ENCODE measurements around the gene NFKBIL1.

NFKBIL1 gene

DNA sequence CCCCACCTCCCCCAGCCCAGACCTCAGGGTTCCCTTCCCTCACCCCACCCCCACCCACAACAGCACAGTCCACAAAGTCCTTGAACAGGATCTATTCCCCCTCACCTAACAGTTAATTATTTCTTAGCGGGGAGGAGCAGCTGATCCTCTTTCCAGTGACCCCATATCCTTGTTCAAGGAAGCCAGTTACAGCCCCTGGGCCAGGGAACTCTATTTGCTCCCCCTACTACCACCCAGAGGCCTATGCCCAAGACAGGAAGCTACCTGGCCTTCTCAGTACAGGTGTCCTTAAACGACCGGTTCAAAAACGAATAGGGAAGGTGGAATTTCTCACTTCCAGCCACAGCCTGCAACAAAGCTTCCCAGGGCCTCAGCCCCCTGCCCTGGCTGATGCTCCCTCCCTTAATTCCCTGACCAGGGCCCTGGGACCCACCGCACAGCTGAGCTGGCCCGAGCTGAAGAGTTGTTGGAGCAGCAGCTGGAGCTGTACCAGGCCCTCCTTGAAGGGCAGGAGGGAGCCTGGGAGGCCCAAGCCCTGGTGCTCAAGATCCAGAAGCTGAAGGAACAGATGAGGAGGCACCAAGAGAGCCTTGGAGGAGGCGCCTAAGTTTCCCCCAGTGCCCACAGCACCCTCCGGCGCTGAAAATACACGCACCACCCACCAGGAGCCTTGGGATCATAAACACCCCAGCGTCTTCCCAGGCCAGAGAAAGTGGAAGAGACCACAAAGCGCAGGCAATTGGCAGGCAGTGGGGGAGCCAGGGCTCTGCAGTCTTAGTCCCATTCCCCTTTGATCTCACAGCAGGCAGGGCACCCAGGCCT lies 17.9 kb upstream of the NFKBIL1 start:
- H3K4me1 Mint-ChIP-seq (ENCODE audit: low read depth in 2 of 2) = peaks cover 14 to 26% of the 10 kb centered on the region in 2 donors
- ATAC-seq (replicated peaks) = peak; percentile 16
- DNase-seq = no peak
- H3K9me3 Mint-ChIP-seq = no peaks in the 10 kb centered on the region
- no peak overlapping the region for H3K4me3 Mint-ChIP-seq
- peaks cover 57% of the 10 kb centered on the region for H3K36me3 Mint-ChIP-seq (ENCODE audit: insufficient read depth)
- H3K27me3 Mint-ChIP-seq = no peaks in the 10 kb centered on the region
- H3K27ac Mint-ChIP-seq = peak overlapping the region; percentile 84 to 85

GRCh38 chr6:31530659-31531058 lies 16.7 kb upstream of the NFKBIL1 start:
- Mint-ChIP-seq H3K36me3 (ENCODE audit: insufficient read depth) (peaks cover 68% of the 10 kb centered on the region), H3K9me3 (no peaks in the 10 kb centered on the region), H3K4me3 (no peak overlapping the region), H3K4me1 (ENCODE audit: low read depth in 2 of 2) (peaks cover 14 to 33% of the 10 kb centered on the region in 2 donors), H3K27me3 (no peaks in the 10 kb centered on the region), H3K27ac (no peak overlapping the region)
- DNase-seq (no peak), ATAC-seq (replicated peaks) (no peak)

- DNase-seq = no peak
- H3K4me3 Mint-ChIP-seq = no peak overlapping the region
- no peak overlapping the region for H3K27ac Mint-ChIP-seq
- H3K9me3 Mint-ChIP-seq = no peaks in the 10 kb centered on the region
- no peak for ATAC-seq (replicated peaks)
- peaks cover 16 to 33% of the 10 kb centered on the region in 2 donors for H3K4me1 Mint-ChIP-seq (ENCODE audit: low read depth in 2 of 2)
- no peaks in the 10 kb centered on the region for H3K27me3 Mint-ChIP-seq
- H3K36me3 Mint-ChIP-seq (ENCODE audit: insufficient read depth) = peaks cover 73% of the 10 kb centered on the region
Measured at GRCh38 chr6:31531162-31531561, 16.2 kb upstream of the NFKBIL1 start.

DNA sequence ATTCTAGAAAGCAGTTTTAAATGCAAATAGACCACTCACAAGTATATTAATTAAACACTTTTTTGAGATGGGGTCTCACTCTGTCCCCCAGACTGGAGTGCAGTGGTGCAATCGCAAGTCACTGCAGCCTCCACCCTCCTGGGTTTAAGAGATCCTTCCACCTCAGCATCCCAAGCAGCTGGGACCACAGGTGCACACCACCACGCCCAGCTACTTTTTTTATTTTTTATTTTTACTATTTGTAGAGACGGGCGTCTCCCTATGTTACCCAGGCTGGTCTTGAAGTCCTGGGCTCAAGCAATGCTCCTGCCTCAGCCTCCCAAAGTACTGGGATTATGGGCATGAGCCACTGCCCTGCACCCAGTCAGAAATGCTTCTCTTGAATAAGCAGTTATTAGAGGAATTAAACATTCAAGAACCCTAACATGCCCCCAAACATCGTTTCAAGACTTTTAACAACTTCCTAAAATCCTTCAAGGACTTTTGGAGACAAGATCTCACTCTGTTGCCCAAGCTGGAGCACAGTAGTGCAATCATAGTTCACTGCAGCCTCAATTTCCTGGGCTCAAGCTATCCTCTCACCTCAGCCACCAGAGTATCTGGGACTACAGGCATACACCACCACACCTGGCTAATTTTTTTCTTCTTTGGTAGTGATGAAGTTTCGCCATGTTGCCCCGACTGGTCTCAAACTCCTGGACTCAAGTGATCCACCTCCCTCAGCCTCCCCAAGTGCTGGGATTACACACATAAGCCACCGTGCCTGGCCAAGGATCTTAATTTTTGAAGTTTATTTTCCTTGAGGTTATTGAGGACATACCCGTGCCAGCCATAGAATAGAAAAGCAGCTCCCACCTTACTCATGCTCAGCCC lies 15.4 kb upstream of the NFKBIL1 start:
- H3K27ac Mint-ChIP-seq = peak overlapping the region; percentile 46 to 60
- peaks cover 81% of the 10 kb centered on the region for H3K36me3 Mint-ChIP-seq (ENCODE audit: insufficient read depth)
- H3K4me1 Mint-ChIP-seq (ENCODE audit: low read depth in 2 of 2) = peaks cover 20 to 33% of the 10 kb centered on the region in 2 donors
- H3K27me3 Mint-ChIP-seq = no peaks in the 10 kb centered on the region
- no peaks in the 10 kb centered on the region for H3K9me3 Mint-ChIP-seq
- H3K4me3 Mint-ChIP-seq = no peak overlapping the region
- no peak for DNase-seq
- ATAC-seq (replicated peaks) = no peak

- Mint-ChIP-seq H3K36me3 (ENCODE audit: insufficient read depth) (peaks cover 86% of the 10 kb centered on the region), H3K4me3 (no peak overlapping the region), H3K4me1 (ENCODE audit: low read depth in 2 of 2) (peaks cover 22 to 33% of the 10 kb centered on the region in 2 donors)
Measured at GRCh38 chr6:31532644-31533454, 14.6 kb upstream of the NFKBIL1 start.

DNA sequence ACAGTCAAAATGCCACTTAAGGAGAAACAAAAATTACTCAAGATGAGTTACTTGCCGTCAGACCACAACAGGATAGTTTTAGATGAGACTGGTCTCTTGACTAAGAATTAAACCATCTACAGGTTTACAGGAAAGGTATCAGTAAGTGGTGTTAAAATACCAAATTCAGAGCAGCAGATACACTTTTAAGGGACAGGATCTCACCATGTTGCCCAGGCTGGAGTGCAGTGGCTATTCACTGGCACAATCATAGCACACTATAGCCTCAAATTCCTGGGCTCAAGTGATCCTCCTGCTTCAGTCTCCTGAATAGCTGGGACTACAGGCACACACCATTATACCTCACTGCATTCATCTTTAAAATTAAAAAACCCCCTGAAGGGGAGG lies 14.0 kb upstream of the NFKBIL1 start:
- DNase-seq (no peak), ATAC-seq (replicated peaks) (no peak)
- Mint-ChIP-seq H3K4me3 (no peak overlapping the region), H3K27me3 (no peaks in the 10 kb centered on the region), H3K4me1 (ENCODE audit: low read depth in 2 of 2) (peaks cover 25 to 37% of the 10 kb centered on the region in 2 donors), H3K27ac (peak overlapping the region in 1 of 2 donors; percentile 51), H3K36me3 (ENCODE audit: insufficient read depth) (peaks cover 92% of the 10 kb centered on the region), H3K9me3 (no peaks in the 10 kb centered on the region)

More at GRCh38 chr6:31532644-31533454, 14.6 kb upstream of the NFKBIL1 start:
- ATAC-seq (replicated peaks) = no peak
- Mint-ChIP-seq H3K27ac (peak overlapping the region; percentile 51 to 60), H3K27me3 (no peaks in the 10 kb centered on the region), H3K9me3 (no peaks in the 10 kb centered on the region)
- DNase-seq = no peak

DNA sequence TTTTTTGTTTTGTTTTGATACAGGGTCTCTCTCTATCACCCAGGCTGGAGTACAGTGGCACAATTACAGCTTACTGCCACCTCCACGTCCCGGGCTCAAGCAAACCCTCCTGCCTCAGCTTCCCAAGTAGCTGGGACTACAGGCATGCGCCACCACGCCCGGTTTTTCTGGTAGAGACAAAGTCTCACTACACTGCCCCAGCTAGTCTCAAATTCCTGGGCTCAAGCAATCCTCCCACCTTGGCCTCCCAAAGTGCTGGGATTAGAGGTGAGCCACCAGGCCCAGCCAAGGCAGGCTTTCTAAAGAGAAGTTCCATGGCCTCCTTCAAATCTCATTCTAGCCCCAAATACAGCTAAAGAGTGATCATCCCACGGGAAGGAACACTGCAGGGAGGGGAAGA lies 13.4 kb upstream of the NFKBIL1 start:
- no peak for DNase-seq
- no peaks in the 10 kb centered on the region for H3K9me3 Mint-ChIP-seq

DNA sequence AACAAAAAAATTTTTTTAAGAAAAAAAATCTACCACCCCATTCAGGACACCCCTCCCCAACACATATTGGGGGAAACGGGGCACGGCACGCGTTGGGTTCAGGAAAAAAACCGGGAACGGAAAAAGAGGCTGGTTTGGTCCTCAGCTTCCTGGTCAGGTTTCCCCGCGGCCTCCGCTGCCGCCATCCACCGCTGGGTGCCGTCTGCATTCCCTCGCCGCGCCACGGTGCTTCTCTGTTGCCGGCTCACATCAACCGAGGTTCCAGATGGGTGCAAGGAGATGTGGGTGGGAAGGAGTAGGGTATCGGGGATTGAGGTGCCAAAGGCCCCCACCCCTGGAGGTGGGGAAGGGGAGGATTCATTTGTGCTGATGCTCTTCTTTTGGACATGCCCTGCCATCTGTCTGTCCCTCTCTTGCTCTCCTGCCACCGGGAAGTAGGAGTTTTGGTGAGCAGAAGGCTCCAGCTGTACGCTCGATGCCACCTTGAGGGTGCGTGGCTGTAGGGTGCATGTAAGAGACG lies 12.8 kb upstream of the NFKBIL1 start:
- Mint-ChIP-seq H3K27ac (no peak overlapping the region), H3K36me3 (ENCODE audit: insufficient read depth) (peaks cover 97% of the 10 kb centered on the region), H3K4me1 (ENCODE audit: low read depth in 2 of 2) (peaks cover 36 to 48% of the 10 kb centered on the region in 2 donors), H3K9me3 (no peaks in the 10 kb centered on the region), H3K4me3 (no peak overlapping the region), H3K27me3 (no peaks in the 10 kb centered on the region)
- DNase-seq (no peak), ATAC-seq (replicated peaks) (no peak)

More for the DNA sequence above, 13.4 kb upstream of the NFKBIL1 start:
- no peak overlapping the region for H3K4me3 Mint-ChIP-seq
- no peak overlapping the region for H3K27ac Mint-ChIP-seq
- H3K4me1 Mint-ChIP-seq (ENCODE audit: low read depth in 2 of 2) = peaks cover 30 to 42% of the 10 kb centered on the region in 2 donors
- H3K36me3 Mint-ChIP-seq (ENCODE audit: insufficient read depth) = peaks cover 97% of the 10 kb centered on the region
- ATAC-seq (replicated peaks) = no peak
- no peaks in the 10 kb centered on the region for H3K27me3 Mint-ChIP-seq

- DNase-seq (no peak), ATAC-seq (replicated peaks) (no peak)
- H3K4me3 Mint-ChIP-seq = no peak overlapping the region
- peak overlapping the region; percentile 35 to 74 for H3K27ac Mint-ChIP-seq
- H3K36me3 Mint-ChIP-seq (ENCODE audit: insufficient read depth) = peaks cover 97% of the 10 kb centered on the region
- no peaks in the 10 kb centered on the region for H3K27me3 Mint-ChIP-seq
- H3K4me1 Mint-ChIP-seq (ENCODE audit: low read depth in 2 of 2) = peaks cover 44 to 52% of the 10 kb centered on the region in 2 donors
- no peaks in the 10 kb centered on the region for H3K9me3 Mint-ChIP-seq
Measured at GRCh38 chr6:31535538-31536324, 11.7 kb upstream of the NFKBIL1 start.

GRCh38 chr6:31538805-31539400 lies 8.5 kb upstream of the NFKBIL1 start:
- ATAC-seq (replicated peaks) (no peak), DNase-seq (no peak)
- H3K4me3 Mint-ChIP-seq = peak overlapping the region; percentile 94 to 98
- no peaks in the 10 kb centered on the region for H3K9me3 Mint-ChIP-seq
- no peaks in the 10 kb centered on the region for H3K27me3 Mint-ChIP-seq
- H3K36me3 Mint-ChIP-seq (ENCODE audit: insufficient read depth) = peaks cover 86% of the 10 kb centered on the region
- H3K4me1 Mint-ChIP-seq (ENCODE audit: low read depth in 2 of 2) = peaks cover 40 to 47% of the 10 kb centered on the region in 2 donors
- peak overlapping the region; percentile 92 to 99 for H3K27ac Mint-ChIP-seq

DNA sequence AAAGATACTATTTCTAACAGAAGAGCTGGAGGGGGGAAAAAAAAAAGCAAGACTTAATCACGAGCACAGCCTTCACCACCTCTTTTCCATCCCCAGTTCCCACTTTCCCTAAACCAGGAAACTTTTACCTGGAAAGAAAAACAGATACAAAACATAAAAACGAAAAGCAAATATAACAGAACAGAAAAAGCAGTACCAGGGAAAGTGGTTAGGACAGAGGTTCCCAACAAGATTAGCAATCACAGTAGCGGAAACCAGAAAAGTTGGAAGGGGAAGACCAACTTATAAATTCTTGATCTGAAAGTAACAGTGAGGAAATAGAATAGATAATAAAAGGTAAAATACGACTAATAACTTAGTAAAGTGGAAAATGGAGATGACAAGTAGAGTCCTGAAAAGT lies 6.8 kb upstream of the NFKBIL1 start:
- Mint-ChIP-seq H3K9me3 (no peaks in the 10 kb centered on the region), H3K27me3 (no peaks in the 10 kb centered on the region), H3K4me3 (peak overlapping the region; percentile 94 to 98), H3K4me1 (ENCODE audit: low read depth in 2 of 2) (peaks cover 33 to 47% of the 10 kb centered on the region in 2 donors), H3K27ac (peak overlapping the region; percentile 99), H3K36me3 (ENCODE audit: insufficient read depth) (peaks cover 71% of the 10 kb centered on the region)
- ATAC-seq (replicated peaks) = no peak
- no peak for DNase-seq

- DNase-seq = peak; percentile 70 to 83 (median 77)
- H3K36me3 Mint-ChIP-seq (ENCODE audit: insufficient read depth) = peaks cover 66% of the 10 kb centered on the region
- peak overlapping the region; percentile 99 for H3K27ac Mint-ChIP-seq
- no peaks in the 10 kb centered on the region for H3K27me3 Mint-ChIP-seq
- peak overlapping the region; percentile 94 to 98 for H3K4me3 Mint-ChIP-seq
- peaks cover 33 to 43% of the 10 kb centered on the region in 2 donors for H3K4me1 Mint-ChIP-seq (ENCODE audit: low read depth in 2 of 2)
- H3K9me3 Mint-ChIP-seq = no peaks in the 10 kb centered on the region
- peak; percentile 53 for ATAC-seq (replicated peaks)
Measured at GRCh38 chr6:31541059-31541657, 6.2 kb upstream of the NFKBIL1 start.

Measured in effector memory CD8-positive, alpha-beta T cell (primary cell).